ENCODE data around the gene RAB25. TPM values are rescaled to one million over a fixed set of nuclear protein-coding genes. Genes with fewer than 3 reads are reported as not detected.

RAB25 gene
- total and polyA plus RNA-seq, 2 of the 13 experiments (the other 11 are each of a cell fraction or from before 2014, with no cell fraction given), result 0.20 to 0.22 TPM

- WGBS (ENCODE audit: low lambda C conversion rate), result 21% methylated on average over 13 of the region's 14 CpGs
- intact Hi-C loops (cut with micrococcal nuclease; ENCODE audit: unreplicated experiment), result loop anchor here (1.0 kb wide), 1 partner anchor 21 kb away; no protein-coding TSS in a partner anchor
Observed at GRCh38 chr1:156106624-156107488, 45.9 kb downstream of the RAB25 start.

More at GRCh38 chr1:156106624-156107488, 45.9 kb downstream of the RAB25 start:
- H3K79me2 ChIP-seq (ENCODE audit: insufficient read depth, low read length), result no peaks in the 10 kb centered on the region
- peak overlapping the region; percentile 60 for H3K27ac ChIP-seq (ENCODE audit: extremely low read length, insufficient read depth, low read length)
- peak overlapping the region; percentile 45 to 74 (median 51); a peak in 5 of 6 replicates for H3K4me3 ChIP-seq (replicated peaks in 1 of 3; ENCODE audit: insufficient read depth in 1 of 3, low read depth in 2 of 3, low read length in 3 of 3)
- H4K20me1 ChIP-seq (ENCODE audit: insufficient read depth, low read length), result no peaks in the 10 kb centered on the region
- H3K36me3 ChIP-seq (replicated peaks in 1 of 2; ENCODE audit: control insufficient read depth in 1 of 2, insufficient read depth in 2 of 2, low read length in 2 of 2), result no peaks in the 10 kb centered on the region
- TSS peak; percentile 76 for BruUV-seq (replicated peaks)
- H3K9me3 ChIP-seq (ENCODE audit: low read length), result no peaks in the 10 kb centered on the region
- TF ChIP-seq TFAP4 (IDR thresholded peaks at IDR 0.05; ENCODE audit: borderline replicate concordance, low read depth), result peak; percentile 36; the same call in 1 of the 2 replicates
- TF ChIP-seq ZMAT3 (CRISPR knock-in tag; conservative IDR thresholded peaks at IDR 0.05), result 0 out of 2 replicates have a peak, but pooled peaks have one; percentile 0
- no peak for TF ChIP-seq ZBTB20 (CRISPR knock-in tag; IDR thresholded peaks at IDR 0.05; ENCODE audit: borderline replicate concordance, low read depth)
- no peak for TF ChIP-seq HCFC1 (IDR thresholded peaks at IDR 0.05; ENCODE audit: low read depth, low read length)
- peak; percentile 75 for TF ChIP-seq ZNF768 (CRISPR knock-in tag; IDR thresholded peaks at IDR 0.05)
- no peak for TF ChIP-seq GABPA (IDR thresholded peaks at IDR 0.05; ENCODE audit: low read depth, low read length)
- TF ChIP-seq GABPA (CRISPR knock-in tag; IDR thresholded peaks at IDR 0.05; ENCODE audit: low read depth), result peak; percentile 9; the same call in 1 of the 2 replicates
- no peak for TF ChIP-seq TEAD2 (CRISPR knock-in tag; IDR thresholded peaks at IDR 0.05)
- TF ChIP-seq PRDM15 (CRISPR knock-in tag; IDR thresholded peaks at IDR 0.05), result peak; percentile 74; the same call in 1 of the 2 replicates
- peak overlapping the region; percentile 71 for H3K9ac ChIP-seq (ENCODE audit: insufficient read depth, low read depth, low read length)
- peaks cover 81% of the 10 kb centered on the region for H3K4me1 ChIP-seq (ENCODE audit: insufficient read depth, low read length)
- 0 out of 5 replicates have a peak, but pooled peaks cover 0 to 8% of the 10 kb centered on the region in 2 experiments for H3K27me3 ChIP-seq (ENCODE audit: control insufficient read depth in 1 of 2, insufficient read depth in 2 of 2, low read length in 2 of 2)
- ChIA-PET CTCF (ENCODE audit: low intra/inter-chr PET ratio, low total read pairs) (no interaction called here), POLR2A (interaction anchor here (0.9 to 6.9 kb wide), 7 partner anchors 8 to 21 kb away, joined by 3 to 84 read pairs (median 44); partner anchors contain the start of gene LMNA)
- no peak for DNase-seq (ENCODE audit: low spot score)
- peak overlapping the region; percentile 93 for H3K4me2 ChIP-seq (ENCODE audit: low read depth, low read length)
- in situ Hi-C loops (cut with HindIII; ENCODE audit: extremely low pct_ligation_motif_present, low pct_unique_long_range_greater_than_20kb), result no loop called here
- peak; percentile 8 for ATAC-seq
- H2AFZ ChIP-seq (ENCODE audit: low read length), result no peak overlapping the region
- FAIRE-seq, result no peak
